HL-60/S4 treated with phorbol 12-myristate 13-acetate at 8.2 ng/mL for 4 days and 3 days (cell line): Measurements from ENCODE around the gene ERICH6.

ENCODE experiments used
- in situ Hi-C: fragments of 300-500 bp; cut with MboI; formaldehyde crosslinking; loops from 2 replicates; pipeline ENCODE4 v1.15.0; 2022; ENCODE audit warnings: low sequenced_read_pairs

Gene ERICH6

DNA sequence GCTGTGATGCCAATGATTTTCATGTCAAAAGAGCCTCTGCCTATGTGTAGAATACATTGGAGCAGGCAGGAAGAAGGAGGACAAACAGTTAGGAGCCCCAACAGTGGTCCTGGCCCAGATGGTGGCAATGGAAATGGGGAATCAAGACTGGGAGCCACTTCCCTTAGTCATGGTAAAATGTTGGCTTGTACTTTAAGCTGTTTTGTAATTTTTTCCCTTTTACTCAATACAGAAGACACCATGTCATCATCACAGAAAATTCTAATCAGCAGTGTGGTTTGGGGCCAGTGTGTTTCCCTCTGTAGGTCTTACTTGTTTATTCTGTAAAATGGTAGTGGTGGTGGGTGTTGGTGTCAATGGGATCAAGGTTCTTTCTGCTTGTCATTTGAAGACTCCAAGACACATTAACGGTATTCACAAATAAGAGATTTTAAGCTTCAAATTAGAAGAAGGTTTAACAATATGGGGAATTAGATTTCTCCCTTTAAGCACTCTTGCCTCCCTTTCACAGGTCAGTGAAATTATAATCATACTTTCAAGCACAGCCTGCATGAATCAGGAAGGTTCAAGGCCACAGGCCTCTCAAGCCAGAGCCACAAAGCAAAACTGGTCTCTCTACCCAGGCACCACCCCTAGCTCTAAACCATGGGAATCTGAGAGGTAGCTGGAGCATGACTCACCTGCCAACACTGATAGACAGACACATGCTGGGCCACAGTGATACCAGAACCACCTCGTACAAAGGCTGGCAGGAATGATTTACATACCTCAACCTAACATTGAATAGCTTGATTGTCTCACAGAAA lies 34.4 kb upstream of the ERICH6 start:
- in situ Hi-C loops = no loop called here

DNA sequence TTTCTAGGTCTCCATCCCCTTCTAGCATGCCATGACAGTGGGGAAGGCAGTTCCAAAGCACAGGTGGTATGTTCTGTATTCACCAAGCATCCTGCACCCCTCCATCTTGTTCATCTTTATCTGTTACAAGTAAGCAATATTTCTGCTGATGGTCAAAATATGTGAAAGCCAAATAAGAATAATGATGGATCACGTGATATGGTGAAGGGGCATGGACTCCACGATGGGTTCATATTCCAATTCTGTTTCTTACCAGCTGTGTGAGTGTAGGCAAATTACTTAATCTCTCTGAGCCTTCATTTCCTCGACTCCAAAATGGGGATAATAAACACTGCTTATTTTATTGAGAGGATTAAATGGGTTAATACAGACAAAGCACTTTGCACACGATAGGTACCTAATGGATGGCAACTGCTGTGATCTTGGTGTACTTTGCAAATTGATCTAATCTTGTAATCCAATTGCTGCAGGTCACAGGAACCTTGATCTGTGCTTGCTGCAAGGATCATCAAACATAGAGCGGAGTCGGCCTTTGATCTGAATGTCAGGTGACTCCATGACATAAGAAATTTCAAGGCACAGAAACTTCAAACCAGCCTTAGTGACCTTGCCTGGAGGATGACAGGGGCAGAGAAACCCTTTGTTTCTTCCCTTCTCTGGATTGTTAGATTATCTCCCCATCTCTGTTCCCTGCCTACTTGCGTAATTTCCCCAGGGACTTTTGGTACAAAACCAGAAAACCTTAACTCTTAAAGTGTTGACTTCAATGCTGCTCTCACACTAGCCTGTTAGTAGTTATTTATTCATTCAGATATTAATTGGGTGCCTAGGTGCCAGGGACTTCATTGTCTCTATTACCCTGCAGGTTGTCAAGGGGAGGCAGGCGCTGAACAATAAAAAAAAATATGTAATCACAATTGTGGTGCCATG lies 33.4 kb upstream of the ERICH6 start:
- in situ Hi-C loops = no loop called here

DNA sequence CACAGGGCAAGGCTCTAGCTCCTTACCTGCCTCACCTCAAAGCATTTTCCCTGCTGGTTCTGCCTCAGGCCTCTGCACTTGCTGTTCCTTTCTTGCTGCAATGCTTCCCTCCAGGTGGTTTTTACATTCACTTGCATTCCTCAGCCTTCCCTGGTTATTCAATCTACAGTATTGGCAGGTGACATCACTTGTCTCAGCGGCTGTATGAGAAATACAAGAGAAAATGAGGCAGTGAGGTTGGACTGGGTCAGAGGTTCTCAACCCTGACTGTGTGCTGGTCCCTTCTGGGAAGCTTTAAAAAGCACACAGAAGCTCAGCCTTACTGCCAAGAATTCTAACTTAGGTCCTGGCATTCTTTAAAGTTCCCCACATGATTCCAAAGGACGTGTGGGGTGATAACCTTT lies 32.6 kb upstream of the ERICH6 start:
- in situ Hi-C loops = no loop called here

DNA sequence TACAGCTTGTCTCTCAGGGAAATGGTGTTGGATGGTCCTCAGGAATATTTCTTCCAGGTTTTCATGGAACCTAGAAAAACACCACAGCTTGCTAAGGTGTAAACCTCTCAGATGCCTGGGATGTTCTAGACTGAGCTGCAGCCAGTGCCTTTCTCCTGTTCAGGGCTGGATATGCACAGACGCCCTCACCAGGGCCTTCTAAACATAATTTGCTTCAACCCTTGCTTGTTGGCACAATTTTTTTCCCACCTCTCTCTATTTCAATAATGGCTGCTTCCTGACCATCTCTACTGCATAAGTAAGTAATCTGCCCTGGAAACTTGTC lies 31.0 kb upstream of the ERICH6 start:
- in situ Hi-C loops = no loop called here

DNA sequence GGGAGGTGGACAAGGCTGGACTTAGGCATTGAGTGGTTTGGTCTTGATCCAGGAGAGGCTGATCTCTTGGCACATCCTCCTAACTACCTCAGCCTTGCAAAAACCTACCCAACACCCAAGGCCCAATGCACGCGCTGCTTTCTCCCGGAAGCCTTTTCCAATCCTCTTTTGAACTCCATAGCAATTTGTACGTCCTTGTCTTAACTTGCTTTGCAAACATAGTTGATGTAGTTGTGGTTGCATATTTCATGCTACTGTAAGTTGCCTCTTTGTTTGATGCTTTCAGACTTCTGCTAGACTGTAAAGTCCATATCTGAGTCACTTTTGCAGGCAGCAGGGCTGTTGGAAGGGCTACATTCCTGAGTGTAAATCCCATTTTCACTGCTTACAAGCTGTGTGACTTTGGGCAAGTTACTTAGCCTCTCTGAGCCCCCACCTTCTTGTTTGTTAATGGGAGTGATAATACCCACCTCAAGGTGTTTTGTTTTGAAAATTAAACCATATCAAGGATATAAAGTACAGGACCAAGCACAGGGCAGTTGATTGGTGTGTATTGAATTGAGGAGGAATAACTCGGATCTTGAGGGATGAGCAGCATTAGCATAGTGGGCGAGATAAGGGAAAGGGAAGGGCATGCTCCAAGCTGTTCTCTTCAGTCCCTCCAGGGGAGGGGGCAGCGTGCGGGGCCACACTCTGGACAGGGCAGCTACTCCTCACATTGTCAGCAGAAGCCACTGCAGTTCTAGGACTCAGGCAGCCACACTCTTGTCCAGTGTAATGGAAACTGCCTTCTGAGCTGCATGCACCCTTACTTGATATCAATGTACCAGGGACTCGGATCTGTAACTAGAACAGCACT lies 30.4 kb upstream of the ERICH6 start:
- in situ Hi-C loops = no loop called here

DNA sequence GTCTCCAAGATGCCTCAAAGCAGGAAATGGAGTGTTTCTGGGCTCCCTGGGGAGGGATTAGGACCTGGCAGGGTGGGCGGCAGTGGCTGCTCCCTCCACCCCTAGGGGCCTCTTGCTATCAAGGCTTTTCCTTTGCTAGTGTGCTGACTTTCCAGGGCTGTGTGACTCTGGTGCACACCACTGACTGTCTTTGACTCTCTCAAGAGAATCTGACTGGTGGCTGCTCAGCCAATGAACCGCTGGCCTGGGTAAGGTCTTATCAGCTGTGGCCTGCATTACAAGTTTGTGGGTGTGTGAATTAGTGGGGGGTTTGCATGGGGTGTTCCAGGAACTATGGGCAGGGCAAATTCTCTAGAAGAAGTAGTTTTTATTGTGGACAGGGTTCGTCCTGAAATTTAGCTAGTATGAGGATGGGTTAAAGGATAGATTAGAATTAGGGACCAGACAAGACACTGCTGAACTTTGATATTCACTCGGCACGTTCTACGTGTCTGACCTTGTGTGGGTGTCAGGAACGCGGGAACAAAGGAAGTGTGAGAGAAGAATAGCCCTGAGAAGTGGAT lies 29.7 kb upstream of the ERICH6 start:
- in situ Hi-C loops = no loop called here

DNA sequence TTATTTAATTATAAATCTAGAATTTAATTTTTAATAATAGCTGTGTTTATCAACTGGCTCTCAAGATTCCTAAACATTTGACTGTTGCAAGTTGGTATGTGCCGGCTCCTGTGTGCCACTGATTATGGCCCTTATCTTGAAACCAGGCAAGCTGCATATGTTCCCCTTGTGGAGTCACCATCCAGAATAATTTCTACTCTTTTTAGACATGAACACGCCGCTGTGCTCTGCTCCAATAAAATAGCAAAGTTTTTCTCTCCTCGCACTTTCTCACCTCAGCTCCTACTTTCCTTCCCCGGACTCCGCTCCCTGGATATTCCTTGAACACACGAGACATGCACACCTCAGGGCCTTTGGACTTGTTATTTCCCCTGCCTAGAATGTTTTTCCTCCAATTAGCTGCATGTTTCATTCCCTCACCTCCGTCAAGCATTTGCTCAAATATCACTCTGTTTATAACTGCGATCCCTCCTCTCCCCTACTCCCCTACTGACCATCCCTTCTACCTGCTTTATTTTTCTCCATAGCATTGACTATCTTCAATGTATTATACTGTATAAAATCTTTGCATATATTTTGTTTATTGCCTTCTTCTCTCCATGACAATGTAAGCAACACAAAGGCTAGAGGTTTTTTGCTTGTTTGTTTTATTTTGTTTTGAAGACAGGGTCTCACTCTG lies 26.1 kb upstream of the ERICH6 start:
- in situ Hi-C loops = loop anchor here (10.0 kb wide), 1 partner anchor 135 kb away; no protein-coding TSS in a partner anchor

DNA sequence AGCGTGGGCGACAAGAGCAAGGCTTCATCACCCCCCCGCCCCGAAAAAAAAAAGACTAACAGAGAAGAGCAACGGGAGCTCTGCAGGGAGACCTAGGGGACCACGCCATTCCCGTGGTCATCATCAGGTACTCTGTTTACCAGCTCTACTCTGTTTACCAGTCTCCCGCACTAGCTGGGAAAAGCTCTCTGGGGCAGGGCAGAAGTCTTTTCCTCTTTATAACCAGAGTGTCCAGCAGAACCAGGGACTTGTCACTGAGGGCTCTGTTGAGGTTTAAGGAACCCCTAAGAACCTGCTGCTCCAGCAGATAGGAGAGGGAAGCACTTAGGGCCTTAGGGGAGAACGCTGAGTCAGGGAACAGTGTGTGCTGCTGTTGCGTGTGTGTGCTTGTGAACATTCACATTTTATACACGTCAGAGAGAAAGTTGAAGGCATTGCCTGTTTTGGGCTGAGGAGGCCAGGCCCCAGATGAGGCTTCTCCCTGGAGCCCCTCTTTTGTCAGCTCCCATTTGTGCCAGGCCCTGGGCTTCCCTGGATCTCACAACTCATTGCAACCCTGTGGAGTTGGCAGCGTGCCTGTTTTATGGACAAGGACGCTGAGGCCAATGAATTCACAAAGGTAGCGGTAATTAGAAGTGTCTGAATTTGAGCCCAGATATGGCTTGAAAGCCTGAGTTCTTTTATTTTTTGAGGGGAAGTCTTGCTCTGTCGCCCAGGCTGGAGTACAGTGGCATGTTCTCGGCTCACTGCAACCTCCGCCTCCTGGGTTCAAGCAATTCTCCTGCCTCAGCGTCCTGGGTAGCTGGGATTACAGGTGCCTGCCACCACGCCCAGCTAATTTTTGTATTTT lies 24.2 kb upstream of the ERICH6 start:
- in situ Hi-C loops = loop anchor here (10.0 kb wide), 1 partner anchor 137 kb away; no protein-coding TSS in a partner anchor

DNA sequence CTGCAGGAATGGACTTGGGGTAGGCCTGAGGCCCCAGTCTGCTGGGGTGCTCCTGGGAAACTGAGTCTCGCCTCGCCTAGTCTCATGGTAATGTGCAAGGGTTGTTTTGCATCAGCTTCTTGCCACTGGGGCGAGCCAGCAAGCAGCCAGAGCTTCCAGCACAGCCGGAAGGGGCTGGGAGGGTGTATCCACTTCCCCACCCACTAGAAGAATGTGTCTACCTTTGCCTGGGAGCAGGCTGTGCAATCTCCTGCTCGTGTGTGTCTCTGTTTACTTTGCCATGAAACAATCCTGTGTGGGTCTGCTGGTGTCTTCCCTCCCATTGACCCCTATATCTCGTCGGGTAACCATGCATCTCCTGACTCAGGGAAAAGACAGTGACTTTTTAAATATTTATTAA lies 21.8 kb upstream of the ERICH6 start:
- in situ Hi-C loops = loop anchor here (10.0 kb wide), 1 partner anchor 139 kb away; no protein-coding TSS in a partner anchor

DNA sequence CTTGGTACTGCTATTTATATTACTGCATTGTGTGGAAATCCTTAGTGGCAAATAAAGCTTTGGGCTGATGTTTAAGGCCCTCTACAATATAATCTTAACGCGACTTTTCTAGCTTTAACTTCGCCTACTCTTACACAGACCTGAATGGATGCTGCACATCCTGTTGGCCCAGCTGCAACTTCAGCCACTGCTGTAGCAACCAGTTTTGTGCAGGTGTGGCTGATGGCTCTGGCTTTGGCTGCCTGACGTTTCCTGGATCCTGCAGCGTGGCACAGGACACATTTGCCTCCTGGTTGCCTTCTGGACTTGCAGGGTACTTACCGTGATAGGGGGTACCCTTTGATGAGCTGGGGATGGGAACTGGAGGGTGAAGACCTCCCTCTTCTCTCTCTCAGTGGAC lies 20.2 kb upstream of the ERICH6 start:
- in situ Hi-C loops = loop anchor here (10.0 kb wide), 1 partner anchor 141 kb away; no protein-coding TSS in a partner anchor

DNA sequence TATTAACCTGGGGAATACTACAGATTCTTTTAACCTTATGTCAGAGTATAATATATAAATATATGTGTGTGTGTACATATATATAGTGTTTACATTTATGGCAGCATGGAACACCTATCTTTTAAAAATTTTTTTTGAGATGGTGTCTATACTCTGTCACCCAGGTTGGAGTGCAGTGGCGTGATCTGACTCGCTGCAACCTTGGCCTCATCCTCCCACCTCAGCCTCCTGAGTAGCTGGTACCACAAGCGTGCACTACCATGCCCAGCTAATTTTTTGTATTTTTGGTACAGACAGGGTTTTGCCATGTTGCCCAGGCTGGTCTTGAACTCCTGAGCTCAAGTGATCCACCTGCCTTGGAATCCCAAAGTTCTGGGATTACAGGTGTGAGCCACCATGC lies 18.5 kb upstream of the ERICH6 start:
- in situ Hi-C loops = loop anchor here (10.0 kb wide), 1 partner anchor 143 kb away; no protein-coding TSS in a partner anchor

DNA sequence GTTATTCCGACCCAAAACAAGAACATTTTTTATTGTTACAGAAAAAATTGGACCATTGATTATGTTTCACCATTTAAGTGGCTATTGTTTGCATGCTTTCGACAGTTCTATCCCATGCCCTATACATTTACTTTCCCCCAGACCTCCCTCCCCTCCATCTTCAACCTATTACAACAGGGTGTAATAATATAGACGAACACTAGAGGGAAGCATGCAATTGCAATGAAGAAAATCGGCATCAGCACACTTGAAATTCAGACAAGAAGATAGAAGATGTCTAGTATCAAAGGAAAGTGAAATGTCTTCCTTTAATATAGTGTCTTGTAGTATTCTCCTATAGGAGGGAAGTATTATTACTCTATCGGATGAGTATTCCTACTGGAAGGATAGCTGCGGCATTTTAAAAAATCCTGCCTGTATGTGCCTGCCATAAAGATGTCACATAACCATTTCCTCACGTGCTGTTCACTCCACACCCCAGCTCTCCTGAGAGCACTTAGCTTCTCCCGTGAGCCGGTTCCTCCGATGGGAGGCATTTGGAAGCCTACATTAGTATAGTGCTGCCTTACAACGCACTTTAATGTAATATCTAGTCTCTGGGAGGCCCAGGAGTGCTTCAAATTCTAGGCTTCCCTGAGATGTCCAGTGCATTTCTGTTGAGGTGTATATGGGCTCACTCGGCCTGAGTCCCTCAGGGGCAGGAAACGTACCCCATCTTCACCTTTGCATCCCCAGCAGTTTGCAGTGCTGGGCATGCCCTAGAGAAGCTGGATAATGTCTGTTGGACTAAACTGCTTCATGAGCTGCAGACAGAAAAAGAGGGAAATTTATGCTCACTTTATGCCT lies 17.8 kb upstream of the ERICH6 start:
- in situ Hi-C loops = loop anchor here (10.0 kb wide), 1 partner anchor 143 kb away; no protein-coding TSS in a partner anchor

DNA sequence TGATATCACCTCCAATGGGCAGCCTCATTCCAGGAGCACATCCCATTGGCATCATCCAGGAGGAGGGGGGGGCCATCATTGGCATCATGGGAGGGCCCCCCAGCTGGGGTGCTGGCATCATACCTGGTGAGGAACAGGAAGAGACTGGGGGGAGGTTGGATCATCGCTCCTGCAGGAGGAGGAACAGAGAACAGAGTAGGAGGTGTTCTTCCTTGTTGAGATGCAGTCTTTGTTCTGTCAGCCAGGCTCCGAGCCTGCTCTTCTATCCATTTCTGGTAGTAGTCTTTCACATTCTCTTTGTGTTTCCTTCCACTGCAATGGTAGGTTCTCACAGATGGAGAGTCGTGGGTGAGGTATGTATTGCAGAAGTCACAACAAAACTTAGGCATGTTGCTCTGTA lies 16.7 kb upstream of the ERICH6 start:
- in situ Hi-C loops = loop anchor here (10.0 kb wide), 1 partner anchor 144 kb away; no protein-coding TSS in a partner anchor

DNA sequence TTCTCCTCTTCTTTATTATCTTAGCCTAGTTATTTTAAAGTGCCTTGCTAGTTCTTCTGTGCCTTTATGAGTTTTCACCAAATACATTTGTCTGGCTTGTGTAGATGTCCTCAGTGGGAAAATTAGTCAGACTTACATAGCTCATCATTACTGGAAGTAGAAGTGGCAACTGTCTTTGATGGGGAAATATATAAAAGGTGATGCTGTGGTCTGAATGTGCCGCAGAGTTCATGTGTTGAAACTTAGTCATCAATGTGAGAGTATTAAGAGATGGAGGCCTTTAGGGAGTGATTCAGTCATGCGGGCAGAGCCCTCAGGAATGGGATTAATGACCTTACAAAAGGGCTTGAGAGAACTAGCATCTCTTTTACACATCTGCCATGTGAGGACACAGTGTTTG lies 6.4 kb upstream of the ERICH6 start:
- in situ Hi-C loops = no loop called here

DNA sequence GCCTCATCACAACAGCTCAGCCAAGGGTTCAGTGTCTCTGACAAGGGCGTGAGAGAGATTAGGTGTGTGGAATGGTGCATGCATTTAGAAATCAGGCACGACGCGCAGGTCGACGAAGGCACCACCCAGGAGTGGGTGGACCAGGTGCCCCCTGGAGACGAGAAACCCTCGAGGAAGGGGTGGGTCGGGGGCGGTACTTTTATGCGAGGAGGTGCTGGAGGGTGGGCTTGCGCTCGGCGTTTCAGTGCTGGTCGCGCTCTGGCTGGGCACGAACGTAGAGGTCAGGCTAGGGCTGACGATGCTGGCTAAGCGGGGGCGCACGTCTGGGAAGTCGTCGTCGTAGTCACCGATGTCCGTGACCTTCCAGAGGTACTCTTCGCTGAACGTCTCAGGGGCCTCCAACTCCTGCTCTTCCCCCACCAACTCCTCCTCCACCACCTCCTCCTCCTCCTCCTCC lies 393 bp downstream of the ERICH6 start:
- in situ Hi-C loops = no loop called here

DNA sequence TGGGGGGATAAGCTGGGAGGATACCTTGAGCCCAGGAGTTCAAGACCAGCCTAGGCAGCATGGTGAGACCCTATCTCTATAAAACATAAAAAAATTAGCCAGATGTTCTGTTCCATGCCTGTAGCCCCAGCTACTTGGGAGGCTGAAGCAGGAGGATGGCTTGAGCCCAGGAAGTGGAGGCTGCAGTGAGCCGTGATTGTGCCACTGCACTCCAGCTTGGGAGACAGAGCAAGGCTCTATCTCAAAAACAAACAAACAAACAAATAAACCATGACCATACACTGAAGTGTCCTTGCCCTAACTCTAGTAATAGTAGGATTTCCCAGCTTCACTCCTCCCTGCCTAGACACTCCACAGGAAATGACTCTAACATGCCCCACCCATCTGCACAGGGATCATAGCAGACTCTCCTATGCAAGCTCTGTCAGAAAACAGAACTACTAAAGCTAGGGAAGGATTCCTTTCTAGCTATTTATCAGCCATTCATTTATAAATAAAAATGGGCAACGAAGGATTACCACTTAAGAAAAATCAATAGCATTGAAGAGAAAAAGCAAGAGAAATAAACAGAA lies 4.6 kb downstream of the ERICH6 start:
- in situ Hi-C loops = no loop called here

DNA sequence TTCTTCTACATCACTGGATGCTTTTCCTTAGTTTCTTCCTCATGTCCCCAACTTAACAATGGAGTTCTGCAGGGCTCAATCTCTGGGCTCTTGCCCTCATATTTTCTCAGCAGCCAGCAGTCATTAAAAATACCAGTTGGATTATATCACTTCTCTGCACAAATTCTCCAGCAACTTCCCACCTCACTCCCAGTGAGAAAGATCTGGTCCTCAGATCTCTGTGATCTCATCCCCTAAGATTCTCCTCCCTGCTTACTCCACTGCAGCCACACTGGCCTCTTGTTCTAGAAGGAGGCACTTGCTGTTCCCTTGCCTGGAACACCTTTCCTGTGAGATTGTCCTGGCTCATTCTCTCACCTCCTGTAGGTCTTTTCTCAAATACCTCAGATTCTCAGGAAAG lies 6.1 kb downstream of the ERICH6 start:
- in situ Hi-C loops = no loop called here
